SK-N-SH treated with all-trans-retinoic acid at 6 μM for 48 hours (cell line): ENCODE measurements around the gene MGAT3.

Source experiments
- ARNTL ChIP-seq: fragments of 450-650 bp; formaldehyde crosslinking; IDR thresholded peaks from 2 replicates; pipeline ENCODE4 v1.5.0; 2020; ENCODE audit warnings: low read depth, mild to moderate bottlenecking, moderate library complexity, borderline replicate concordance
- GLIS3 ChIP-seq: fragments of 250-450 bp; sonication (Bioruptor Pico); IDR thresholded peaks from 2 replicates; pipeline ENCODE4 v1.5.0; 2020; ENCODE audit warnings: mild to moderate bottlenecking, moderate library complexity
- RARB ChIP-seq: fragments of 250-450 bp; sonication (Bioruptor Pico); IDR thresholded peaks from 2 replicates; pipeline ENCODE4 v1.8.0; 2021; ENCODE audit warnings: mild to moderate bottlenecking, moderate library complexity
- TCF4 ChIP-seq: fragments of 250-450 bp; sonication (Bioruptor Pico); IDR thresholded peaks from 2 replicates; pipeline ENCODE4 v1.8.0; 2021; ENCODE audit warnings: mild to moderate bottlenecking, moderate library complexity, borderline replicate concordance
- ZNF565 ChIP-seq: fragments of 450-650 bp; formaldehyde crosslinking; conservative IDR thresholded peaks from 2 replicates; pipeline ENCODE4 v1.5.0; 2020; ENCODE audit warnings: low read depth, mild to moderate bottlenecking, moderate library complexity
- ZNF70 ChIP-seq: fragments of 450-650 bp; formaldehyde crosslinking; IDR thresholded peaks from 2 replicates; pipeline ENCODE4 v1.5.0; 2020; ENCODE audit warnings: mild to moderate bottlenecking, moderate library complexity
- TF ChIP-seq, protein P1 (sequence below): fragments of 250-450 bp; sonication (Bioruptor Pico); IDR thresholded peaks from 2 replicates; pipeline ENCODE4 v1.5.0; 2020; ENCODE audit warnings: mild to moderate bottlenecking, moderate library complexity
- TF ChIP-seq, protein P2 (sequence below): fragments of 250-450 bp; sonication (Bioruptor Pico); IDR thresholded peaks from 2 replicates; pipeline ENCODE4 v1.8.0; 2020; ENCODE audit warnings: mild to moderate bottlenecking, moderate library complexity, borderline replicate concordance
- TF ChIP-seq, protein P3 (sequence below): fragments of 250-450 bp; sonication (Bioruptor Pico); IDR thresholded peaks from 2 replicates; pipeline ENCODE4 v1.5.1; 2020; ENCODE audit warnings: low read depth, mild to moderate bottlenecking, moderate library complexity

DNA sequence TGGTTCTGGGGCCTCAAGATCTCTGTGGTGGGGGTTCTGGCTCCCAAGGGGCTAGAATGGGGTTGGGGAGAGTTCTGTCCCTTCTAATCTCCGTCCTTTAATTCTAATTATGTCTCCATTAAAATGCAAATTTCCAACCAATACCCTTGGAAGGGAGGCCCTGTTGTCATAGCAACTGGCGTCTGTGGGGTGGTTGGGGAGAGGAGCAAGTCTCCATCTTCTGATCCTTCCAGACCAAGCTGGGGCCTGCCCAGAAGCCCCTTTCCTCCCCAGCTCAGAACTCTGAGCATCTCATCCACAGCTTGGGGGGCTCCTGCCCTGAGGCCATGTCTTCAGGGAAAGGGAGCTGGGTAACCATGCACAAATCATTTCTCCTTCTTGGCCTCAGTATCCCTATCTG lies 81.2 kb downstream of the MGAT3 start:
- TF ChIP-seq RARB (CRISPR knock-in tag) = no peak
- TF ChIP-seq, protein P1, sequence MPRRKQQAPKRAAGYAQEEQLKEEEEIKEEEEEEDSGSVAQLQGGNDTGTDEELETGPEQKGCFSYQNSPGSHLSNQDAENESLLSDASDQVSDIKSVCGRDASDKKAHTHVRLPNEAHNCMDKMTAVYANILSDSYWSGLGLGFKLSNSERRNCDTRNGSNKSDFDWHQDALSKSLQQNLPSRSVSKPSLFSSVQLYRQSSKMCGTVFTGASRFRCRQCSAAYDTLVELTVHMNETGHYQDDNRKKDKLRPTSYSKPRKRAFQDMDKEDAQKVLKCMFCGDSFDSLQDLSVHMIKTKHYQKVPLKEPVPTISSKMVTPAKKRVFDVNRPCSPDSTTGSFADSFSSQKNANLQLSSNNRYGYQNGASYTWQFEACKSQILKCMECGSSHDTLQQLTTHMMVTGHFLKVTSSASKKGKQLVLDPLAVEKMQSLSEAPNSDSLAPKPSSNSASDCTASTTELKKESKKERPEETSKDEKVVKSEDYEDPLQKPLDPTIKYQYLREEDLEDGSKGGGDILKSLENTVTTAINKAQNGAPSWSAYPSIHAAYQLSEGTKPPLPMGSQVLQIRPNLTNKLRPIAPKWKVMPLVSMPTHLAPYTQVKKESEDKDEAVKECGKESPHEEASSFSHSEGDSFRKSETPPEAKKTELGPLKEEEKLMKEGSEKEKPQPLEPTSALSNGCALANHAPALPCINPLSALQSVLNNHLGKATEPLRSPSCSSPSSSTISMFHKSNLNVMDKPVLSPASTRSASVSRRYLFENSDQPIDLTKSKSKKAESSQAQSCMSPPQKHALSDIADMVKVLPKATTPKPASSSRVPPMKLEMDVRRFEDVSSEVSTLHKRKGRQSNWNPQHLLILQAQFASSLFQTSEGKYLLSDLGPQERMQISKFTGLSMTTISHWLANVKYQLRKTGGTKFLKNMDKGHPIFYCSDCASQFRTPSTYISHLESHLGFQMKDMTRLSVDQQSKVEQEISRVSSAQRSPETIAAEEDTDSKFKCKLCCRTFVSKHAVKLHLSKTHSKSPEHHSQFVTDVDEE = no peak
- TF ChIP-seq ZNF70 = no peak
- no peak for TF ChIP-seq ARNTL (CRISPR knock-in tag)
- TF ChIP-seq ZNF565 (CRISPR knock-in tag) = no peak
- no peak for TF ChIP-seq TCF4 (CRISPR knock-in tag)
- TF ChIP-seq, protein P2, sequence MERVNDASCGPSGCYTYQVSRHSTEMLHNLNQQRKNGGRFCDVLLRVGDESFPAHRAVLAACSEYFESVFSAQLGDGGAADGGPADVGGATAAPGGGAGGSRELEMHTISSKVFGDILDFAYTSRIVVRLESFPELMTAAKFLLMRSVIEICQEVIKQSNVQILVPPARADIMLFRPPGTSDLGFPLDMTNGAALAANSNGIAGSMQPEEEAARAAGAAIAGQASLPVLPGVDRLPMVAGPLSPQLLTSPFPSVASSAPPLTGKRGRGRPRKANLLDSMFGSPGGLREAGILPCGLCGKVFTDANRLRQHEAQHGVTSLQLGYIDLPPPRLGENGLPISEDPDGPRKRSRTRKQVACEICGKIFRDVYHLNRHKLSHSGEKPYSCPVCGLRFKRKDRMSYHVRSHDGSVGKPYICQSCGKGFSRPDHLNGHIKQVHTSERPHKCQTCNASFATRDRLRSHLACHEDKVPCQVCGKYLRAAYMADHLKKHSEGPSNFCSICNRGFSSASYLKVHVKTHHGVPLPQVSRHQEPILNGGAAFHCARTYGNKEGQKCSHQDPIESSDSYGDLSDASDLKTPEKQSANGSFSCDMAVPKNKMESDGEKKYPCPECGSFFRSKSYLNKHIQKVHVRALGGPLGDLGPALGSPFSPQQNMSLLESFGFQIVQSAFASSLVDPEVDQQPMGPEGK (CRISPR knock-in tag) = no peak
- no peak for TF ChIP-seq GLIS3
- TF ChIP-seq, protein P3, sequence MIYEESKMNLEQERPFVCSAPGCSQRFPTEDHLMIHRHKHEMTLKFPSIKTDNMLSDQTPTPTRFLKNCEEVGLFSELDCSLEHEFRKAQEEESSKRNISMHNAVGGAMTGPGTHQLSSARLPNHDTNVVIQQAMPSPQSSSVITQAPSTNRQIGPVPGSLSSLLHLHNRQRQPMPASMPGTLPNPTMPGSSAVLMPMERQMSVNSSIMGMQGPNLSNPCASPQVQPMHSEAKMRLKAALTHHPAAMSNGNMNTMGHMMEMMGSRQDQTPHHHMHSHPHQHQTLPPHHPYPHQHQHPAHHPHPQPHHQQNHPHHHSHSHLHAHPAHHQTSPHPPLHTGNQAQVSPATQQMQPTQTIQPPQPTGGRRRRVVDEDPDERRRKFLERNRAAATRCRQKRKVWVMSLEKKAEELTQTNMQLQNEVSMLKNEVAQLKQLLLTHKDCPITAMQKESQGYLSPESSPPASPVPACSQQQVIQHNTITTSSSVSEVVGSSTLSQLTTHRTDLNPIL (CRISPR knock-in tag) = no peak
